HepG2 (cell line): ENCODE results near the gene CBFA2T2. TPM values are rescaled to one million over a fixed set of nuclear protein-coding genes. Genes with fewer than 3 reads are reported as not detected.

Experiments used
- CERS6 ChIP-seq: sonication (generic); formaldehyde crosslinking; IDR thresholded peaks from 2 replicates; pipeline ENCODE4 v1.5.0; 2020; ENCODE audit warnings: missing genetic modification reagents
- E2F5 ChIP-seq: sonication (generic); formaldehyde crosslinking; conservative IDR thresholded peaks from 2 replicates; pipeline ENCODE4 v1.4.0; 2020; ENCODE audit warnings: missing genetic modification reagents
- EEA1 ChIP-seq: sonication (generic); formaldehyde crosslinking; IDR thresholded peaks from 2 replicates; pipeline ENCODE4 v1.5.1; 2020; ENCODE audit warnings: mild to moderate bottlenecking, missing genetic modification reagents, borderline replicate concordance
- IRX3 ChIP-seq: sonication (generic); formaldehyde crosslinking; IDR thresholded peaks from 2 replicates; pipeline ENCODE4 v1.8.1; 2023; ENCODE audit warnings: mild to moderate bottlenecking, low read depth, missing genetic modification reagents, borderline replicate concordance
- LRRFIP1 ChIP-seq: sonication (generic); formaldehyde crosslinking; conservative IDR thresholded peaks from 2 replicates; pipeline ENCODE4 v1.4.0; 2020; ENCODE audit warnings: missing genetic modification reagents
- NFE2L1 ChIP-seq: sonication (generic); formaldehyde crosslinking; IDR thresholded peaks from 2 replicates; pipeline ENCODE4 v1.4.0; 2020; ENCODE audit warnings: missing genetic modification reagents, mild to moderate bottlenecking, borderline replicate concordance
- NR2F2 ChIP-seq: IDR thresholded peaks from 2 replicates; pipeline ENCODE4 v1.6.1; 2012; ENCODE audit warnings: low read depth, inconsistent platforms, borderline replicate concordance
- RBFOX2 ChIP-seq: fragments of 200-400 bp; formaldehyde crosslinking; IDR thresholded peaks from 2 replicates; pipeline ENCODE4 v1.6.1; 2017; ENCODE audit warnings: low read depth, mild to moderate bottlenecking, low read length
- ZNF430 ChIP-seq: sonication (generic); formaldehyde crosslinking; IDR thresholded peaks from 2 replicates; pipeline ENCODE4 v1.9.0; 2021; ENCODE audit warnings: mild to moderate bottlenecking, missing genetic modification reagents
- polyA plus RNA-seq, 8 experiments: library from polyadenylated mRNA; depleted of rRNA in 3 of 8; stranded (reverse) in 7 of 8; unstranded in 1 of 8; fragments of >200 nt; fragmentation: Illumina TruSeq in 4 of 8; extraction: Trizol in 4 of 8; gene quantifications; 2 replicates each; pipeline versions ENCODE4 v1.2.1 to v1.2.3, GENCODE V29; 2011 to 2016; ENCODE audit warnings: low read depth in 4 of 8, missing spikeins in 1 of 8, mixed read lengths in 1 of 8; ENCODE audit not compliant: insufficient read depth in 1 of 8
- total RNA-seq, 5 experiments: library from RNA; depleted of rRNA; stranded (reverse); fragments of >200 nt; fragmentation: Illumina TruSeq; extraction: Trizol; gene quantifications; 2 replicates each; pipeline ENCODE4 v1.2.3, GENCODE V29; 2016; ENCODE audit warnings: low read depth in 1 of 5
- TF ChIP-seq, protein P1 (sequence below), 2 experiments: fragments of 450-650 bp in 1 of 2; sonication (generic) in 1 of 2; formaldehyde crosslinking in 1 of 2; IDR thresholded peaks; 2 replicates each; pipeline versions ENCODE4 v1.6.1 to v1.8.0; 2016 to 2022; ENCODE audit warnings: antibody characterized with exemption in 1 of 2, mild to moderate bottlenecking in 1 of 2, missing genetic modification reagents in 1 of 2
- TF ChIP-seq, protein P2 (sequence below): sonication (generic); formaldehyde crosslinking; IDR thresholded peaks from 2 replicates; pipeline ENCODE4 v1.8.0; 2022; ENCODE audit warnings: mild to moderate bottlenecking, missing genetic modification reagents, moderate library complexity

Gene CBFA2T2
- total and polyA plus RNA-seq, 2 of the 13 experiments (the other 11 are each of a cell fraction or from before 2014, with no cell fraction given): 6.3 to 21.2 TPM

DNA sequence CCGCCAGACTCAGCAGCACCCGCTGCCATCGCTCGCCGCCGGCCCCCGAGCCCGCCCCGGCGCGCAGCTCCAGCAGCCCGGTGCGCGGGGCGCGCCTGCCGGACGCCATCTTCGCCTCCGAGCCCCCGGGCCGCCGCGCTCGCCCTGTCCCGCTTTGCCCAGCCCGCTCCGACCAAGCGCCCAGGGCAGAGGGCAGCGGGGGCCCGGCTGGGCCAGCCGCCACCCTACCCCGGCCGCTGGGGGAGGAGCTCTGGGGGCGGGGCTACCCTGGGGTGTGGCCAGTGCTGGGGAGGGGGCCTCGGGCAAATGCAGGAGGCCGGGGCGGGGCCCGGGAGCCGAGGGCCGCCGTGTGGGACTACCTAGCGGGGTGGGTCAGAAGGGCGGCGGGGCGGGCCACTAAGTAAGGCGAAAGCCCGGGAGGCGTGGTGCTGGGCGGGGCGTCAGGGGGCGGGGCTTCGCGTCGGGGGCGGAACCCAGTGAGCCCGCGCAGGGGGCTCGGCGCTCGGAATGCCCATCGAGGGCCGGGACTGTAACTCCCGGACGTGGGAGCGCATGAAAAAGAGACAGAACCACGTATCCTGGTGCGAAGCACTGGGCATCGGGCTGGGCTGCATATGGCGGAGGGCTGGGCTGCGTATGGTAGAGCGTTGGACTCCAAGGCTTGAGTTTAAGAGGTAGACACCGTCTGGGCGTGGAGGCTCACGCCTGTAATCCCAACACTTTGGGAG lies 46.2 kb upstream of the CBFA2T2 start, which contains the start of gene SNTA1 (continued):
- no peak for TF ChIP-seq NFE2L1 (CRISPR knock-in tag)
- no peak for TF ChIP-seq ZNF430 (CRISPR knock-in tag)
- 0 out of 2 replicates have a peak, but pooled peaks have one; percentile 1 for TF ChIP-seq IRX3 (CRISPR knock-in tag)
- no peak; the same call in 1 of the 2 replicates for TF ChIP-seq LRRFIP1 (CRISPR knock-in tag)
- peak; percentile 73 for TF ChIP-seq RBFOX2
- TF ChIP-seq, protein P1, sequence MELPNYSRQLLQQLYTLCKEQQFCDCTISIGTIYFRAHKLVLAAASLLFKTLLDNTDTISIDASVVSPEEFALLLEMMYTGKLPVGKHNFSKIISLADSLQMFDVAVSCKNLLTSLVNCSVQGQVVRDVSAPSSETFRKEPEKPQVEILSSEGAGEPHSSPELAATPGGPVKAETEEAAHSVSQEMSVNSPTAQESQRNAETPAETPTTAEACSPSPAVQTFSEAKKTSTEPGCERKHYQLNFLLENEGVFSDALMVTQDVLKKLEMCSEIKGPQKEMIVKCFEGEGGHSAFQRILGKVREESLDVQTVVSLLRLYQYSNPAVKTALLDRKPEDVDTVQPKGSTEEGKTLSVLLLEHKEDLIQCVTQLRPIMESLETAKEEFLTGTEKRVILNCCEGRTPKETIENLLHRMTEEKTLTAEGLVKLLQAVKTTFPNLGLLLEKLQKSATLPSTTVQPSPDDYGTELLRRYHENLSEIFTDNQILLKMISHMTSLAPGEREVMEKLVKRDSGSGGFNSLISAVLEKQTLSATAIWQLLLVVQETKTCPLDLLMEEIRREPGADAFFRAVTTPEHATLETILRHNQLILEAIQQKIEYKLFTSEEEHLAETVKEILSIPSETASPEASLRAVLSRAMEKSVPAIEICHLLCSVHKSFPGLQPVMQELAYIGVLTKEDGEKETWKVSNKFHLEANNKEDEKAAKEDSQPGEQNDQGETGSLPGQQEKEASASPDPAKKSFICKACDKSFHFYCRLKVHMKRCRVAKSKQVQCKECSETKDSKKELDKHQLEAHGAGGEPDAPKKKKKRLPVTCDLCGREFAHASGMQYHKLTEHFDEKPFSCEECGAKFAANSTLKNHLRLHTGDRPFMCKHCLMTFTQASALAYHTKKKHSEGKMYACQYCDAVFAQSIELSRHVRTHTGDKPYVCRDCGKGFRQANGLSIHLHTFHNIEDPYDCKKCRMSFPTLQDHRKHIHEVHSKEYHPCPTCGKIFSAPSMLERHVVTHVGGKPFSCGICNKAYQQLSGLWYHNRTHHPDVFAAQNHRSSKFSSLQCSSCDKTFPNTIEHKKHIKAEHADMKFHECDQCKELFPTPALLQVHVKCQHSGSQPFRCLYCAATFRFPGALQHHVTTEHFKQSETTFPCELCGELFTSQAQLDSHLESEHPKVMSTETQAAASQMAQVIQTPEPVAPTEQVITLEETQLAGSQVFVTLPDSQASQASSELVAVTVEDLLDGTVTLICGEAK (IDR thresholded peaks at IDR 0.05): no peak
- TF ChIP-seq, protein P1 (CRISPR knock-in tag; IDR thresholded peaks at IDR 0.05): peak; percentile 73; the same call in 1 of the 2 replicates
- no peak for TF ChIP-seq NR2F2
- TF ChIP-seq, protein P2, sequence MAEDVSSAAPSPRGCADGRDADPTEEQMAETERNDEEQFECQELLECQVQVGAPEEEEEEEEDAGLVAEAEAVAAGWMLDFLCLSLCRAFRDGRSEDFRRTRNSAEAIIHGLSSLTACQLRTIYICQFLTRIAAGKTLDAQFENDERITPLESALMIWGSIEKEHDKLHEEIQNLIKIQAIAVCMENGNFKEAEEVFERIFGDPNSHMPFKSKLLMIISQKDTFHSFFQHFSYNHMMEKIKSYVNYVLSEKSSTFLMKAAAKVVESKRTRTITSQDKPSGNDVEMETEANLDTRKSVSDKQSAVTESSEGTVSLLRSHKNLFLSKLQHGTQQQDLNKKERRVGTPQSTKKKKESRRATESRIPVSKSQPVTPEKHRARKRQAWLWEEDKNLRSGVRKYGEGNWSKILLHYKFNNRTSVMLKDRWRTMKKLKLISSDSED: no peak
- 0 out of 2 replicates have a peak, but pooled peaks have one; percentile 56 for TF ChIP-seq EEA1 (CRISPR knock-in tag)
- TF ChIP-seq E2F5 (CRISPR knock-in tag): no peak
- TF ChIP-seq CERS6 (CRISPR knock-in tag): no peak
